Prostate gland (tissue), 2 donors: Measurements from ENCODE around the gene TRPM3.

Source experiments
- CTCF ChIP-seq, 4 experiments: fragments of 200-600 bp in 2 of 4; fragments of 450-650 bp in 2 of 4; sonication (generic) in 2 of 4; IDR thresholded peaks; 1 replicate in 3 of 4; 2 replicates in 1 of 4; pipeline ENCODE4 v1.5.1; 2016 to 2019; ENCODE audit warnings: antibody characterized with exemption in 4 of 4, mild to moderate bottlenecking in 2 of 4, moderate library complexity in 2 of 4
- POLR2A ChIP-seq: fragments of 450-650 bp; IDR thresholded peaks from one replicate; pipeline ENCODE4 v1.6.1; 2016; ENCODE audit warnings: antibody characterized with exemption, mild to moderate bottlenecking

GRCh38 chr9:70594386-70594944 is 527.0 kb downstream of the TRPM3 start:
- TF ChIP-seq CTCF (IDR thresholded peaks at IDR 0.05) = no peak
- no peak for TF ChIP-seq POLR2A
